K562 (cell line): ENCODE measurements around the gene IMMP2L.

ENCODE experiments used
- CHD1 ChIP-seq: fragments of 200-600 bp; sonication (generic); IDR thresholded peaks from one replicate; pipeline ENCODE4 v1.6.1; 2012; ENCODE audit warnings: mild to moderate bottlenecking, moderate library complexity, low read length, inconsistent platforms
- E2F3 ChIP-seq: fragments of 250-450 bp; sonication (Bioruptor Pico); IDR thresholded peaks from 2 replicates; pipeline ENCODE4 v1.4.0; 2020; ENCODE audit warnings: mild to moderate bottlenecking
- EP300 ChIP-seq: IDR thresholded peaks from 2 replicates; pipeline ENCODE4 v1.6.1; 2012; ENCODE audit warnings: low read length, improper control_type of control experiment
- KLF16 ChIP-seq: IDR thresholded peaks from 2 replicates; pipeline ENCODE4 v1.6.1; 2016; ENCODE audit warnings: antibody characterized with exemption
- MCM3 ChIP-seq: fragments of 450-650 bp; IDR thresholded peaks from 2 replicates; pipeline ENCODE4 v1.6.1; 2016
- MYBL2 ChIP-seq, 2 experiments: fragments of 450-650 bp in 1 of 2; sonication (generic) in 1 of 2; formaldehyde crosslinking in 1 of 2; IDR thresholded peaks; 2 replicates each; pipeline versions ENCODE4 v1.6.1 to v1.8.1; 2017 to 2022; ENCODE audit warnings: borderline replicate concordance in 1 of 2, inconsistent platforms in 1 of 2, low read depth in 1 of 2, mild to moderate bottlenecking in 1 of 2, missing genetic modification reagents in 1 of 2, moderate library complexity in 1 of 2
- NCOA1 ChIP-seq: fragments of 450-650 bp; IDR thresholded peaks from 2 replicates; pipeline ENCODE4 v1.6.1; 2016; ENCODE audit warnings: low read depth
- RBBP5 ChIP-seq: fragments of 200-600 bp; sonication (generic); IDR thresholded peaks from 2 replicates; pipeline ENCODE4 v1.6.1; 2012; ENCODE audit warnings: borderline replicate concordance, mild to moderate bottlenecking, low read length, control low read depth, inconsistent platforms; ENCODE audit not compliant: insufficient read depth, poor library complexity, severe bottlenecking
- SIN3A ChIP-seq, 2 experiments: fragments of 150-350 bp in 1 of 2; IDR thresholded peaks; 2 replicates each; pipeline ENCODE4 v1.6.1; 2011 to 2016; ENCODE audit warnings: borderline replicate concordance in 2 of 2, low read depth in 2 of 2, low read length in 2 of 2, mild to moderate bottlenecking in 2 of 2, moderate library complexity in 2 of 2; ENCODE audit not compliant: control insufficient read depth in 1 of 2
- SMARCB1 ChIP-seq: IDR thresholded peaks from 2 replicates; pipeline ENCODE4 v1.6.1; 2011; ENCODE audit warnings: improper control_type of control experiment, low read depth; ENCODE audit not compliant: insufficient read length
- SMC3 ChIP-seq: conservative IDR thresholded peaks from 2 replicates; pipeline ENCODE4 v1.6.1; 2011; ENCODE audit warnings: low read depth, low read length, improper control_type of control experiment; ENCODE audit not compliant: insufficient read depth
- ZNF253 ChIP-seq: fragments of 250-450 bp; sonication (Bioruptor Pico); conservative IDR thresholded peaks from 2 replicates; pipeline ENCODE4 v1.6.1; 2021; ENCODE audit warnings: mild to moderate bottlenecking
- TF ChIP-seq, protein P1 (sequence below): IDR thresholded peaks from 3 replicates; pipeline ENCODE4 v1.6.1; 2011; ENCODE audit warnings: borderline replicate concordance, mild to moderate bottlenecking; ENCODE audit not compliant: insufficient read length, insufficient read depth
- TF ChIP-seq, protein P2 (sequence below), 3 experiments: IDR thresholded peaks in 2 of 3; conservative IDR thresholded peaks in 1 of 3; 2 replicates each; pipeline ENCODE4 v1.5.1; 2011 to 2012; ENCODE audit warnings: low read length in 3 of 3, mild to moderate bottlenecking in 3 of 3, control low read depth in 2 of 3, improper control_type of control experiment in 1 of 3, inconsistent platforms in 1 of 3, low read depth in 1 of 3, mixed read lengths in 1 of 3, moderate library complexity in 1 of 3; ENCODE audit not compliant: insufficient read depth in 2 of 3

DNA sequence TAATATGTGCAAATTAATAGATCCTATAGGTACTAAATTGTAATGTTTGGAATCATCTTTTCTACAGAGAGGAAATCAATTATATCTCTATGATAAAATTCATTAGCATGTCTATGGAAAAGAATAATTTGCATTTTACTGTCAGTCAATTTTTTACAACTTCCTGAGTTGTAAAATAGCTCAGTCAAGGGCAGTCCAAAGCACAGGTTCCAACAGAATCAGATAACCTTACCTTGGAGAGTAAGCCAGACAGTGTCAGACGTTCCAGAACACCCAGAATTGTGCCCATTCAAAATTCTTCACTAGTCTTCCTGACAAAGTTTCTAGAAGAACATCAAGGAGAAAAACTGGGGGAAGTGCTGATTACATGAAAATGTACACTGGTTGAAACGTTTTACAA is 31.1 kb upstream of the IMMP2L start:
- TF ChIP-seq KLF16 (no peak), EP300 (no peak), MYBL2 (IDR thresholded peaks at IDR 0.05; ENCODE audit: low read depth) (no peak), MYBL2 (CRISPR knock-in tag; IDR thresholded peaks at IDR 0.05; ENCODE audit: borderline replicate concordance) (no peak), CHD1 (no peak), SIN3A (IDR thresholded peaks at IDR 0.05; ENCODE audit: borderline replicate concordance in 2 of 2, control insufficient read depth in 1 of 2, low read depth in 2 of 2, low read length in 2 of 2) (no peak), MCM3 (no peak), NCOA1 (no peak), RBBP5 (no peak), SMC3 (no peak), SMARCB1 (no peak), ZNF253 (CRISPR knock-in tag) (no peak), E2F3 (CRISPR knock-in tag) (no peak)
- TF ChIP-seq, protein P1, sequence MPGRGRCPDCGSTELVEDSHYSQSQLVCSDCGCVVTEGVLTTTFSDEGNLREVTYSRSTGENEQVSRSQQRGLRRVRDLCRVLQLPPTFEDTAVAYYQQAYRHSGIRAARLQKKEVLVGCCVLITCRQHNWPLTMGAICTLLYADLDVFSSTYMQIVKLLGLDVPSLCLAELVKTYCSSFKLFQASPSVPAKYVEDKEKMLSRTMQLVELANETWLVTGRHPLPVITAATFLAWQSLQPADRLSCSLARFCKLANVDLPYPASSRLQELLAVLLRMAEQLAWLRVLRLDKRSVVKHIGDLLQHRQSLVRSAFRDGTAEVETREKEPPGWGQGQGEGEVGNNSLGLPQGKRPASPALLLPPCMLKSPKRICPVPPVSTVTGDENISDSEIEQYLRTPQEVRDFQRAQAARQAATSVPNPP: no peak
- TF ChIP-seq, protein P2, sequence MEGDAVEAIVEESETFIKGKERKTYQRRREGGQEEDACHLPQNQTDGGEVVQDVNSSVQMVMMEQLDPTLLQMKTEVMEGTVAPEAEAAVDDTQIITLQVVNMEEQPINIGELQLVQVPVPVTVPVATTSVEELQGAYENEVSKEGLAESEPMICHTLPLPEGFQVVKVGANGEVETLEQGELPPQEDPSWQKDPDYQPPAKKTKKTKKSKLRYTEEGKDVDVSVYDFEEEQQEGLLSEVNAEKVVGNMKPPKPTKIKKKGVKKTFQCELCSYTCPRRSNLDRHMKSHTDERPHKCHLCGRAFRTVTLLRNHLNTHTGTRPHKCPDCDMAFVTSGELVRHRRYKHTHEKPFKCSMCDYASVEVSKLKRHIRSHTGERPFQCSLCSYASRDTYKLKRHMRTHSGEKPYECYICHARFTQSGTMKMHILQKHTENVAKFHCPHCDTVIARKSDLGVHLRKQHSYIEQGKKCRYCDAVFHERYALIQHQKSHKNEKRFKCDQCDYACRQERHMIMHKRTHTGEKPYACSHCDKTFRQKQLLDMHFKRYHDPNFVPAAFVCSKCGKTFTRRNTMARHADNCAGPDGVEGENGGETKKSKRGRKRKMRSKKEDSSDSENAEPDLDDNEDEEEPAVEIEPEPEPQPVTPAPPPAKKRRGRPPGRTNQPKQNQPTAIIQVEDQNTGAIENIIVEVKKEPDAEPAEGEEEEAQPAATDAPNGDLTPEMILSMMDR (IDR thresholded peaks at IDR 0.05 in 2 of 3, conservative IDR thresholded peaks at IDR 0.05 in 1 of 3; ENCODE audit: insufficient read depth in 2 of 3, low read depth in 1 of 3, low read length in 3 of 3): no peak
